Gastrocnemius medialis (tissue), 4 donors: ENCODE results near the gene DENND4C.

Source experiments
- POLR2A ChIP-seq, 2 donors: fragments of 450-650 bp; IDR thresholded peaks; one replicate each; pipeline ENCODE4 v1.6.1; 2017; ENCODE audit warnings: antibody characterized with exemption in 2 of 2, mild to moderate bottlenecking in 2 of 2, moderate library complexity in 2 of 2
- TF ChIP-seq, protein P1 (sequence below), 5 experiments: fragments of 450-650 bp in 3 of 5; fragments of 200-600 bp in 2 of 5; sonication (generic) in 2 of 5; IDR thresholded peaks in 4 of 5; conservative IDR thresholded peaks in 1 of 5; 1 replicate in 4 of 5; 2 replicates in 1 of 5; pipeline ENCODE4 v1.5.1; 2016 to 2019; ENCODE audit warnings: antibody characterized with exemption in 5 of 5, mild to moderate bottlenecking in 3 of 5, moderate library complexity in 3 of 5

DNA sequence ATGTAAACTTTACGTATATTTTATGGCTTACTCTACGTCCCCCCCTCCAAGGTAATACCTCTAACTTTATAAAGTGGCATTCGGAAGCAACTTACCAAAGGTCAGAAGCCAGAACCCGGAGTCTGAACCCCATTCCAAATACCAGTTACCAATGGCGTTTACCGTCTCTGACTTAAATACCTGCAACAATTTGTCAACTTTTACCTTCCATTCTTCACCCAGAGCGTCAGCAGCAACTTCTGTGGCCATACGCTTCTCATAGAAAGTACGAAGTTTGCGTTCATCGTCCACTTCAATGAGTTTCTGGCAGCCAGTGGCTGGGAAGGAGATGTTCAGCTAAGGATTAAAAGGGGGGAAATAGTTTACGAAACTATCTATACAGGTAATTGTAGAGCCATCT lies 148.8 kb downstream of the DENND4C start:
- TF ChIP-seq, protein P1, sequence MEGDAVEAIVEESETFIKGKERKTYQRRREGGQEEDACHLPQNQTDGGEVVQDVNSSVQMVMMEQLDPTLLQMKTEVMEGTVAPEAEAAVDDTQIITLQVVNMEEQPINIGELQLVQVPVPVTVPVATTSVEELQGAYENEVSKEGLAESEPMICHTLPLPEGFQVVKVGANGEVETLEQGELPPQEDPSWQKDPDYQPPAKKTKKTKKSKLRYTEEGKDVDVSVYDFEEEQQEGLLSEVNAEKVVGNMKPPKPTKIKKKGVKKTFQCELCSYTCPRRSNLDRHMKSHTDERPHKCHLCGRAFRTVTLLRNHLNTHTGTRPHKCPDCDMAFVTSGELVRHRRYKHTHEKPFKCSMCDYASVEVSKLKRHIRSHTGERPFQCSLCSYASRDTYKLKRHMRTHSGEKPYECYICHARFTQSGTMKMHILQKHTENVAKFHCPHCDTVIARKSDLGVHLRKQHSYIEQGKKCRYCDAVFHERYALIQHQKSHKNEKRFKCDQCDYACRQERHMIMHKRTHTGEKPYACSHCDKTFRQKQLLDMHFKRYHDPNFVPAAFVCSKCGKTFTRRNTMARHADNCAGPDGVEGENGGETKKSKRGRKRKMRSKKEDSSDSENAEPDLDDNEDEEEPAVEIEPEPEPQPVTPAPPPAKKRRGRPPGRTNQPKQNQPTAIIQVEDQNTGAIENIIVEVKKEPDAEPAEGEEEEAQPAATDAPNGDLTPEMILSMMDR (IDR thresholded peaks at IDR 0.05 in 4 of 5, conservative IDR thresholded peaks at IDR 0.05 in 1 of 5) = no peak
- no peak for TF ChIP-seq POLR2A (IDR thresholded peaks at IDR 0.05)
